ENCODE measurements around the gene MYADM. TPM values are rescaled to one million over a fixed set of nuclear protein-coding genes. Genes with fewer than 3 reads are reported as not detected.

Gene MYADM
- polyA plus RNA-seq, 3 donors: 162 to 310 (median 254) TPM

DNA sequence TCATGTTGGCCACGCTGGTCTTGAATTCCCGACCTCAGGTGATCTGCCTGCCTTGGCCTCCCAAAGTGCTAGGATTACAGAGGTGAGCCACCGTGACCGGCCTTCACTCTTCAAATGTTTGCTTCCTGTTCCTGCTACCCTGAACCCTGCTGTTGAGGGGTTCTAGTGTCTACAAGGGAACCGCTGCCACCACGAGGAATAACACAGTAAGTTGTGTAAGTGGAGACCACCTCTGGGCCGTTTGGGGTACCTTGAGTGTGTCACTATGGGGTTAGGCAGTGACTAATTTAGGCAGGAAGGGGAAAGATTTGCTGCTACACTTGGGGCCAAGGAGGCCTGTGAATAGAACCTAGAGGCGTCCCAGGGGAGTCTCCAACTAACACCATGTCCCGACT, 2.2 kb upstream of the MYADM start:
- peak overlapping the region; percentile 55 for H2AFZ ChIP-seq (ENCODE audit: insufficient read depth, low read depth, low read length, poor library complexity, severe bottlenecking)
- H3K9ac ChIP-seq (ENCODE audit: insufficient read depth, low read length, poor library complexity, severe bottlenecking): peak overlapping the region; percentile 90
- peaks cover 17% of the 10 kb centered on the region for H4K20me1 ChIP-seq (ENCODE audit: insufficient read depth, low read length)
- intact Hi-C loops (cut with micrococcal nuclease): loop anchor here in 1 of 2 donors (1.0 kb wide), 1 partner anchor 13 kb away; no protein-coding TSS in a partner anchor
- peaks cover 31% of the 10 kb centered on the region for H3K4me1 Mint-ChIP-seq
- H3K4me3 ChIP-seq (replicated peaks in 1 of 3; ENCODE audit: low read depth in 2 of 3, low read length in 3 of 3): peak overlapping the region; percentile 21 to 69 (median 32)
- peak overlapping the region; percentile 86 to 100 (median 97) for H3K27ac Mint-ChIP-seq
- H3K36me3 Mint-ChIP-seq: peaks cover under 1 to 1% of the 10 kb centered on the region in 2 donors
- H3K27me3 ChIP-seq (ENCODE audit: control insufficient read depth in 2 of 2, insufficient read depth in 2 of 2, low read length in 2 of 2): no peaks in the 10 kb centered on the region
- H3K27ac ChIP-seq (ENCODE audit: low read depth in 1 of 2, low read length in 2 of 2): peak overlapping the region; percentile 99
- H3K9me3 ChIP-seq (replicated peaks in 1 of 2; ENCODE audit: control insufficient read depth in 1 of 2, insufficient read depth in 1 of 2, low read length in 2 of 2): no peaks in the 10 kb centered on the region
- peak in 2 of 3 donors; percentile 55 to 66 for DNase-seq
- H3K9me3 Mint-ChIP-seq: peaks cover 0 to 10% (median 1%) of the 10 kb centered on the region in 7 donors
- no peaks in the 10 kb centered on the region for H3K36me3 ChIP-seq (replicated peaks in 1 of 2; ENCODE audit: control insufficient read depth in 1 of 2, insufficient read depth in 2 of 2, low read length in 2 of 2)
- 39% methylated on average over 7 of the region's 9 CpGs for WGBS (ENCODE audit: insufficient coverage)
- peaks cover 27% of the 10 kb centered on the region for H3K79me2 ChIP-seq (ENCODE audit: insufficient read depth, low read length)
- H3K4me2 ChIP-seq (replicated peaks; ENCODE audit: extremely low read depth, low read length, poor library complexity, severe bottlenecking): peak overlapping the region; percentile 85
- peaks cover 2 to 25% (median 15%) of the 10 kb centered on the region in 3 donors for H3K27me3 Mint-ChIP-seq (ENCODE audit: low read depth in 3 of 3)
- peak overlapping the region; percentile 91 to 99 for H3K4me3 Mint-ChIP-seq
- TF ChIP-seq, protein P1, sequence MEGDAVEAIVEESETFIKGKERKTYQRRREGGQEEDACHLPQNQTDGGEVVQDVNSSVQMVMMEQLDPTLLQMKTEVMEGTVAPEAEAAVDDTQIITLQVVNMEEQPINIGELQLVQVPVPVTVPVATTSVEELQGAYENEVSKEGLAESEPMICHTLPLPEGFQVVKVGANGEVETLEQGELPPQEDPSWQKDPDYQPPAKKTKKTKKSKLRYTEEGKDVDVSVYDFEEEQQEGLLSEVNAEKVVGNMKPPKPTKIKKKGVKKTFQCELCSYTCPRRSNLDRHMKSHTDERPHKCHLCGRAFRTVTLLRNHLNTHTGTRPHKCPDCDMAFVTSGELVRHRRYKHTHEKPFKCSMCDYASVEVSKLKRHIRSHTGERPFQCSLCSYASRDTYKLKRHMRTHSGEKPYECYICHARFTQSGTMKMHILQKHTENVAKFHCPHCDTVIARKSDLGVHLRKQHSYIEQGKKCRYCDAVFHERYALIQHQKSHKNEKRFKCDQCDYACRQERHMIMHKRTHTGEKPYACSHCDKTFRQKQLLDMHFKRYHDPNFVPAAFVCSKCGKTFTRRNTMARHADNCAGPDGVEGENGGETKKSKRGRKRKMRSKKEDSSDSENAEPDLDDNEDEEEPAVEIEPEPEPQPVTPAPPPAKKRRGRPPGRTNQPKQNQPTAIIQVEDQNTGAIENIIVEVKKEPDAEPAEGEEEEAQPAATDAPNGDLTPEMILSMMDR (IDR thresholded peaks at IDR 0.05): no peak
- peaks cover 27 to 32% of the 10 kb centered on the region in 2 donors for H3K4me1 ChIP-seq (ENCODE audit: control insufficient read depth in 1 of 2, insufficient read depth in 2 of 2, low read length in 2 of 2)

DNA sequence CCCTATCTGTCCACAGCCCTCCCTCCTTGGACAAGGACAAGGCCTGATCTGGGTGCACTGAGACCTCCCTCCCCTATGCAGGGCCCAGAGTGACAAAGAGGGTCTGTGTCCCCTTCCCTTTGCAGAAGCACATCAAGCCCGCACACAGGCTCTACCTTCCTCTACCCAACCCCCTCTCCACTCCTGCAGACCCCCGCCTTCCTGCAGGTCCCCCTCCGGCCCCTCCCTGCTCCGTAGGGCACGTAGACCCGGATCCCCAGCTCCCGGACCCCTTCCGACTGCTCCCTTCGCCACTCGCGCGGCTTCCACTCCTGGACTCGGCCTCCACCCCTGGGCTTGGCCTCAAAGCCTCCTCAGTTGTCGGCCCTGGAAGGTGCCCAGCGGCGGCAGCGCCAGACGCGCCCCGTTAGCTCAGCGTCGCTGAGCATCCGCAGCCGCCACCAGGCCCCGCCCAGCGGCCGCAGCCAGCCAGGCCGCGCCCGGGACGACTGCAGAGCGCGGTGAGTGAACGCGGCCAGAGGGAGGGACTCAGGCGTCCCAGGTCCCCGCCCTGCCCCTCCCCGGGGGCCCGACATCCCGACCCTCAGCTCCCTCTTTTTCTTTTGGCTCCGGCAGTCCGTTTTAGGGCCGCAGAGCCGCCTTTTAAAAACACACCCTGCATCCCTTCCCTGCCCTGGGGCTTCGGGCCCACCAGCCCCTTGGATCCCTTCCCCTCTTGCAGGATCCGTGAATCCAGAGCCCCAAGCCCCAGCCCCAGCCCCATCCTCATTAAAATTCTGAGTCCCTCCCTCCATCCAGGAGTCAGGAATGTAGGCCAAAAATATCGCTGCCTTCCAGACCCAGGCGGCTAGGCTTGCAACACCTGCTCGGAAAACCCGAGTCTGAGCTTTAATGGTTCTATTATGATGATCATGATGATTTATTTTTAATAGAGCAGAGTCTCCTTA, 1.5 kb upstream of the MYADM start:
- H3K79me2 ChIP-seq (ENCODE audit: insufficient read depth, low read length): peaks cover 33% of the 10 kb centered on the region
- TF ChIP-seq, protein P1 (IDR thresholded peaks at IDR 0.05): no peak
- peak overlapping the region; percentile 91 to 99 for H3K4me3 Mint-ChIP-seq
- peaks cover 24% of the 10 kb centered on the region for H4K20me1 ChIP-seq (ENCODE audit: insufficient read depth, low read length)
- 5% methylated on average over 49 of the region's 50 CpGs for WGBS (ENCODE audit: insufficient coverage)
- H3K4me1 ChIP-seq (ENCODE audit: control insufficient read depth in 1 of 2, insufficient read depth in 2 of 2, low read length in 2 of 2): peaks cover 34 to 39% of the 10 kb centered on the region in 2 donors
- intact Hi-C loops (cut with micrococcal nuclease): loop anchor here in 1 of 2 donors (1.0 to 2.0 kb wide), 2 partner anchors 14 to 23 kb away; no protein-coding TSS in a partner anchor
- no peaks in the 10 kb centered on the region for H3K9me3 ChIP-seq (replicated peaks in 1 of 2; ENCODE audit: control insufficient read depth in 1 of 2, insufficient read depth in 1 of 2, low read length in 2 of 2)
- no peaks in the 10 kb centered on the region for H3K27me3 ChIP-seq (ENCODE audit: control insufficient read depth in 2 of 2, insufficient read depth in 2 of 2, low read length in 2 of 2)
- peak overlapping the region; percentile 96 to 100 (median 99) for H3K27ac Mint-ChIP-seq
- H3K9ac ChIP-seq (ENCODE audit: insufficient read depth, low read length, poor library complexity, severe bottlenecking): peak overlapping the region; percentile 90
- H3K4me2 ChIP-seq (replicated peaks; ENCODE audit: extremely low read depth, low read length, poor library complexity, severe bottlenecking): peak overlapping the region; percentile 85
- DNase-seq: peak; percentile 82 to 89 (median 82)
- peaks cover 5 to 8% of the 10 kb centered on the region in 2 donors for H3K36me3 Mint-ChIP-seq
- H3K36me3 ChIP-seq (replicated peaks in 1 of 2; ENCODE audit: control insufficient read depth in 1 of 2, insufficient read depth in 2 of 2, low read length in 2 of 2): no peaks in the 10 kb centered on the region
- H3K4me1 Mint-ChIP-seq: peaks cover 38% of the 10 kb centered on the region
- peak overlapping the region; percentile 55 for H2AFZ ChIP-seq (ENCODE audit: insufficient read depth, low read depth, low read length, poor library complexity, severe bottlenecking)
- peaks cover 2 to 21% (median 16%) of the 10 kb centered on the region in 3 donors for H3K27me3 Mint-ChIP-seq (ENCODE audit: low read depth in 3 of 3)
- peak overlapping the region; percentile 99 for H3K27ac ChIP-seq (ENCODE audit: low read depth in 1 of 2, low read length in 2 of 2)
- peak overlapping the region; percentile 21 to 69 (median 32) for H3K4me3 ChIP-seq (replicated peaks in 1 of 3; ENCODE audit: low read depth in 2 of 3, low read length in 3 of 3)
- H3K9me3 Mint-ChIP-seq: peaks cover 0 to 10% (median 1%) of the 10 kb centered on the region in 7 donors
